Glutamatergic neuron (in vitro differentiated cells): ENCODE results near the gene LYPD8. TPM values are rescaled to one million over a fixed set of nuclear protein-coding genes. Genes with fewer than 3 reads are reported as not detected.

Source experiments
- DNase-seq: peaks from one replicate; pipeline ENCODE4 v3.0.0; 2022
- H3K27ac Mint-ChIP-seq: one replicate; pipeline ENCODE4 v1.8.0; 2020; ENCODE audit warnings: mild to moderate bottlenecking, mixed read lengths, inconsistent platforms; ENCODE audit not compliant: unreplicated experiment
- H3K27me3 Mint-ChIP-seq: one replicate; pipeline ENCODE4 v1.8.0; 2020; ENCODE audit warnings: mild to moderate bottlenecking, moderate library complexity, mixed read lengths, inconsistent platforms; ENCODE audit not compliant: unreplicated experiment
- H3K36me3 Mint-ChIP-seq: one replicate; pipeline ENCODE4 v1.8.0; 2020; ENCODE audit warnings: mild to moderate bottlenecking, mixed read lengths, inconsistent platforms; ENCODE audit not compliant: unreplicated experiment
- H3K4me1 Mint-ChIP-seq: one replicate; pipeline ENCODE4 v1.8.0; 2020; ENCODE audit warnings: mild to moderate bottlenecking, low read depth, mixed read lengths, inconsistent platforms; ENCODE audit not compliant: unreplicated experiment
- H3K4me3 Mint-ChIP-seq: one replicate; pipeline ENCODE4 v1.8.0; 2020; ENCODE audit warnings: mild to moderate bottlenecking, mixed read lengths, inconsistent platforms; ENCODE audit not compliant: unreplicated experiment
- H3K9me3 Mint-ChIP-seq: one replicate; pipeline ENCODE4 v1.8.0; 2020; ENCODE audit warnings: mild to moderate bottlenecking, moderate library complexity, mixed read lengths, inconsistent platforms; ENCODE audit not compliant: unreplicated experiment
- CTCF ChIP-seq: fragments of 200-600 bp; sonication (generic); IDR thresholded peaks from one replicate; pipeline ENCODE4 v1.5.0; 2021; ENCODE audit not compliant: partially characterized antibody, unreplicated experiment
- total RNA-seq: library from RNA; stranded (reverse); fragmentation: NEBNext Ultra II Directional; extraction: Animal tissue kit (Norgen Biotek cat#: 25700); gene quantifications from one replicate; pipeline ENCODE4 v1.2.1, GENCODE V29; 2021; ENCODE audit not compliant: unreplicated experiment

Gene LYPD8
- total RNA-seq, 1 donor from 2014 or later: not detected

- H3K27ac Mint-ChIP-seq: no peak overlapping the region
- peaks cover 9% of the 10 kb centered on the region for H3K27me3 Mint-ChIP-seq
- no peak for DNase-seq
- TF ChIP-seq CTCF: no peak
- peaks cover 12% of the 10 kb centered on the region for H3K9me3 Mint-ChIP-seq
- no peak overlapping the region for H3K4me3 Mint-ChIP-seq
- no peaks in the 10 kb centered on the region for H3K4me1 Mint-ChIP-seq
- peaks cover 5% of the 10 kb centered on the region for H3K36me3 Mint-ChIP-seq
Measured at GRCh38 chr1:248748211-248748610, 7.3 kb downstream of the LYPD8 start.

- Mint-ChIP-seq H3K27me3 (peaks cover 4% of the 10 kb centered on the region), H3K27ac (no peak overlapping the region), H3K9me3 (peaks cover 33% of the 10 kb centered on the region), H3K4me1 (no peaks in the 10 kb centered on the region), H3K4me3 (no peak overlapping the region), H3K36me3 (no peaks in the 10 kb centered on the region)
- no peak for TF ChIP-seq CTCF
- no peak for DNase-seq
Measured at GRCh38 chr1:248740876-248741275, 14.7 kb downstream of the LYPD8 start.

GRCh38 chr1:248739572-248740205 is 15.9 kb downstream of the LYPD8 start:
- no peak for DNase-seq
- H3K36me3 Mint-ChIP-seq: no peaks in the 10 kb centered on the region
- H3K4me3 Mint-ChIP-seq: no peak overlapping the region
- H3K27me3 Mint-ChIP-seq: peaks cover 4% of the 10 kb centered on the region
- H3K4me1 Mint-ChIP-seq: no peaks in the 10 kb centered on the region
- H3K9me3 Mint-ChIP-seq: peaks cover 32% of the 10 kb centered on the region
- H3K27ac Mint-ChIP-seq: no peak overlapping the region
- no peak for TF ChIP-seq CTCF

- Mint-ChIP-seq H3K4me1 (no peaks in the 10 kb centered on the region), H3K27me3 (peaks cover 4% of the 10 kb centered on the region), H3K36me3 (no peaks in the 10 kb centered on the region), H3K27ac (no peak overlapping the region), H3K4me3 (no peak overlapping the region), H3K9me3 (peaks cover 35% of the 10 kb centered on the region)
- no peak for TF ChIP-seq CTCF
- no peak for DNase-seq
Measured at GRCh38 chr1:248737457-248737856, 18.1 kb downstream of the LYPD8 start.

GRCh38 chr1:248736977-248737376 is 18.6 kb downstream of the LYPD8 start:
- TF ChIP-seq CTCF: no peak
- peaks cover 35% of the 10 kb centered on the region for H3K9me3 Mint-ChIP-seq
- no peak for DNase-seq
- no peaks in the 10 kb centered on the region for H3K4me1 Mint-ChIP-seq
- H3K27ac Mint-ChIP-seq: no peak overlapping the region
- no peak overlapping the region for H3K4me3 Mint-ChIP-seq
- H3K27me3 Mint-ChIP-seq: peaks cover 4% of the 10 kb centered on the region
- H3K36me3 Mint-ChIP-seq: no peaks in the 10 kb centered on the region
